ENCODE data around the gene ERBB3. TPM values are rescaled to one million over a fixed set of nuclear protein-coding genes. Genes with fewer than 3 reads are reported as not detected.

Gene ERBB3
- total RNA-seq, 6 donors from 2014 or later, result 56.8 to 171 (median 101) TPM

GRCh38 chr12:56150563-56150962, 70.6 kb downstream of the ERBB3 start:
- H3K27ac ChIP-seq, result peak overlapping the region in 1 of 4 donors; percentile 95
- ATAC-seq (ENCODE audit: low FRiP score in 2 of 2) (no peak), DNase-seq (no peak)
- peaks cover 24 to 36% (median 33%) of the 10 kb centered on the region in 4 donors for H3K4me1 ChIP-seq
- H3K36me3 ChIP-seq, result peaks cover 0 to under 1% (median under 1%) of the 10 kb centered on the region in 4 donors
- 54 to 55% methylated on average over 3 of the region's 3 CpGs for WGBS, 2 donors
- H3K27me3 ChIP-seq, result no peaks in the 10 kb centered on the region
- TF ChIP-seq CTCF (IDR thresholded peaks at IDR 0.05) (no peak), EP300 (IDR thresholded peaks at IDR 0.05) (no peak), POLR2A (IDR thresholded peaks at IDR 0.05) (no peak), POLR2AphosphoS5 (IDR thresholded peaks at IDR 0.05) (no peak)
- H3K9me3 ChIP-seq, result no peaks in the 10 kb centered on the region
- H3K4me3 ChIP-seq, result no peak overlapping the region

GRCh38 chr12:56151672-56152131, 71.7 kb downstream of the ERBB3 start:
- no peaks in the 10 kb centered on the region for H3K36me3 ChIP-seq
- H3K27ac ChIP-seq, result peak overlapping the region; percentile 89 to 95 (median 94)
- DNase-seq, result peak in 1 of 2 donors; percentile 70
- peaks cover 23 to 39% (median 31%) of the 10 kb centered on the region in 4 donors for H3K4me1 ChIP-seq
- no peaks in the 10 kb centered on the region for H3K27me3 ChIP-seq
- peak overlapping the region; percentile 54 to 66 (median 60) for H3K4me3 ChIP-seq
- TF ChIP-seq POLR2A (IDR thresholded peaks at IDR 0.05), result peak in 1 of 4 donors; percentile 32
- no peak for TF ChIP-seq EP300 (IDR thresholded peaks at IDR 0.05)
- TF ChIP-seq CTCF (IDR thresholded peaks at IDR 0.05), result peak; percentile 23 to 79 (median 70)
- no peak for TF ChIP-seq POLR2AphosphoS5 (IDR thresholded peaks at IDR 0.05)
- ATAC-seq (ENCODE audit: low FRiP score in 2 of 2), result peak; percentile 50 to 85
- WGBS, 2 donors, result 11 to 13% methylated on average over 10 to 12 of the region's 12 CpGs
- H3K9me3 ChIP-seq, result no peaks in the 10 kb centered on the region

GRCh38 chr12:56152132-56152755, 72.3 kb downstream of the ERBB3 start, which contains the start of gene MYL6B:
Gene MYL6B (plus strand): TSS chr12:56152587. CDS start chr12:56153919, 1,332 bp downstream.
- H3K4me1 ChIP-seq, result peaks cover 26 to 39% (median 29%) of the 10 kb centered on the region in 4 donors
- H3K27ac ChIP-seq, result peak within 1 kb of the TSS; percentile 89 to 95 (median 94)
- WGBS, 2 donors, result 0% methylated on average over 13 to 37 of the region's 37 CpGs
- DNase-seq (peak; percentile 96 to 97), ATAC-seq (ENCODE audit: low FRiP score in 2 of 2) (peak; percentile 96 to 99)
- H3K9me3 ChIP-seq, result no peaks in the 10 kb centered on the region
- TF ChIP-seq POLR2AphosphoS5 (IDR thresholded peaks at IDR 0.05) (peak; percentile 91 to 96), POLR2A (IDR thresholded peaks at IDR 0.05) (peak in 2 of 4 donors; percentile 56 to 72), CTCF (IDR thresholded peaks at IDR 0.05) (no peak), EP300 (IDR thresholded peaks at IDR 0.05) (peak in 1 of 4 donors; percentile 2)
- no peaks in the 10 kb centered on the region for H3K27me3 ChIP-seq
- peak within 1 kb of the TSS; percentile 54 to 66 (median 60) for H3K4me3 ChIP-seq
- H3K36me3 ChIP-seq, result no peaks in the 10 kb centered on the region

Other genes with a start within 250 kb of the ERBB3 start
- 100 to 1,000 TPM in 1 of 6 donors, 10 to 100 TPM in 5; 13.6 to 122 (median 42.3) TPM for gene MMP19, start 237.2 kb upstream of the ERBB3 start, total RNA-seq
- gene PYM1, start 152.3 kb upstream of the ERBB3 start, total RNA-seq, result 10 to 100 TPM; 23.0 to 47.3 (median 32.8) TPM
- gene DGKA, start 149.0 kb upstream of the ERBB3 start, total RNA-seq, result 100 to 1,000 TPM in 1 of 6 donors, 10 to 100 TPM in 5; 16.7 to 251 (median 37.3) TPM
- gene PMEL, start 114.1 kb upstream of the ERBB3 start, total RNA-seq, result 10 to 100 TPM in 1 of 6 donors, 1 to 10 TPM in 4, under 1 TPM in 1; 0.91 to 45.1 (median 1.5) TPM
- 10 to 100 TPM; 11.7 to 27.9 (median 21.7) TPM for gene CDK2, start 113.3 kb upstream of the ERBB3 start, total RNA-seq
- 100 to 1,000 TPM in 4 of 6 donors, 10 to 100 TPM in 2; 53.4 to 139 (median 116) TPM for gene RAB5B, start 106.1 kb upstream of the ERBB3 start, total RNA-seq
- 10 to 100 TPM; 12.8 to 36.3 (median 21.9) TPM for gene SUOX, start 82.9 kb upstream of the ERBB3 start, total RNA-seq
- 10 to 100 TPM in 1 of 6 donors, 1 to 10 TPM in 5; 5.6 to 23.0 (median 9.3) TPM for gene IKZF4, start 59.1 kb upstream of the ERBB3 start, total RNA-seq
- 100 to 1,000 TPM in 3 of 6 donors, 10 to 100 TPM in 3; 15.3 to 570 (median 150) TPM for gene RPS26, start 38.2 kb upstream of the ERBB3 start, total RNA-seq
- gene PA2G4, start 24.4 kb downstream of the ERBB3 start, total RNA-seq, result 100 to 1,000 TPM in 1 of 6 donors, 10 to 100 TPM in 5; 36.7 to 103 (median 70.7) TPM
- gene RPL41, start 36.5 kb downstream of the ERBB3 start, total RNA-seq, result 1,000 to 10,000 TPM; 1,377 to 3,349 (median 3,110) TPM
- gene ZC3H10, start 38.1 kb downstream of the ERBB3 start, total RNA-seq, result 10 to 100 TPM in 2 of 6 donors, 1 to 10 TPM in 4; 2.1 to 22.0 (median 6.4) TPM
- gene ESYT1, start 48.1 kb downstream of the ERBB3 start, total RNA-seq, result 100 to 1,000 TPM in 5 of 6 donors, 10 to 100 TPM in 1; 73.9 to 132 (median 112) TPM
- 10 to 100 TPM; 10.5 to 38.4 (median 29.1) TPM for gene MYL6B, start 72.4 kb downstream of the ERBB3 start, total RNA-seq
- gene MYL6, start 78.2 kb downstream of the ERBB3 start, total RNA-seq, result 1,000 to 10,000 TPM in 5 of 6 donors, 100 to 1,000 TPM in 1; 665 to 1,935 (median 1,528) TPM
- 100 to 1,000 TPM in 2 of 6 donors, 10 to 100 TPM in 4; 71.4 to 258 (median 93.9) TPM for gene SMARCC2, start 109.3 kb downstream of the ERBB3 start, total RNA-seq
- gene RNF41, start 141.8 kb downstream of the ERBB3 start, total RNA-seq, result 10 to 100 TPM; 38.8 to 94.3 (median 62.1) TPM
- 10 to 100 TPM in 4 of 6 donors, 1 to 10 TPM in 2; 4.2 to 23.1 (median 17.6) TPM for gene NABP2, start 144.2 kb downstream of the ERBB3 start, total RNA-seq
- 1 to 10 TPM in 2 of 6 donors, under 1 TPM in 1, not detected in 3; 0.37 to 1.2 (median 1.1) TPM for gene SLC39A5, start 149.9 kb downstream of the ERBB3 start, total RNA-seq
- gene ANKRD52, start 178.2 kb downstream of the ERBB3 start, total RNA-seq, result 10 to 100 TPM; 17.6 to 48.2 (median 28.8) TPM
- 10 to 100 TPM; 12.8 to 26.3 (median 17.5) TPM for gene COQ10A, start 186.8 kb downstream of the ERBB3 start, total RNA-seq
- 100 to 1,000 TPM in 5 of 6 donors, 10 to 100 TPM in 1; 99.9 to 201 (median 151) TPM for gene CS, start 220.2 kb downstream of the ERBB3 start, total RNA-seq
- 100 to 1,000 TPM in 1 of 6 donors, 10 to 100 TPM in 5; 50.3 to 105 (median 61.4) TPM for gene CNPY2, start 235.8 kb downstream of the ERBB3 start, total RNA-seq

Measured in upper lobe of left lung (tissue), 6 donors.